NCI-H460 (cell line): ENCODE results near the gene ICA1. TPM values are rescaled to one million over a fixed set of nuclear protein-coding genes. Genes with fewer than 3 reads are reported as not detected.

Source experiments
- DNase-seq: peaks from one replicate; pipeline ENCODE4 v3.0.0-alpha.2; 2016; ENCODE audit warnings: low read depth; ENCODE audit errors: extremely low read depth
- total RNA-seq: library from RNA; depleted of rRNA; stranded (reverse); fragments of >200 nt; shearing (Covaris generic); gene quantifications from 2 replicates; pipeline ENCODE4 v1.2.3, GENCODE V29; 2014

Gene ICA1
- total RNA-seq, 1 experiment from 2014 or later = 24.1 TPM

DNA sequence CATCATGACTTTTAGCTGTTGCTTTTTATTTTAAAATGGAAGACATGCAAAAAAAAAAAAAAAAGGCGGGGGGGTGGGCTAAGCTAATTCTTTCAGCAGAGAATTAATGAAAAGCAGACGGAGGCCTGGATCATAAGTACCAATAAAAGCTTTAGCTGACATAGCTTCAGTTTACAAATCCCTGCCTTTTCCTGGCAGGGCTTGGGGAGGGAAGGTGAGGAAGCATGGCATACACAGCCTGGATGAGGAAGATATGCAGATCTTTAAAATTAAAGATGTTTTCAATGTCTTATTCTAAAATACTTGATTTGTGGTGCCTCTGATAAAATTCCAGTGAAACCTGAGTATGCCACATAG lies 57.0 kb downstream of the ICA1 start:
- no peak for DNase-seq

DNA sequence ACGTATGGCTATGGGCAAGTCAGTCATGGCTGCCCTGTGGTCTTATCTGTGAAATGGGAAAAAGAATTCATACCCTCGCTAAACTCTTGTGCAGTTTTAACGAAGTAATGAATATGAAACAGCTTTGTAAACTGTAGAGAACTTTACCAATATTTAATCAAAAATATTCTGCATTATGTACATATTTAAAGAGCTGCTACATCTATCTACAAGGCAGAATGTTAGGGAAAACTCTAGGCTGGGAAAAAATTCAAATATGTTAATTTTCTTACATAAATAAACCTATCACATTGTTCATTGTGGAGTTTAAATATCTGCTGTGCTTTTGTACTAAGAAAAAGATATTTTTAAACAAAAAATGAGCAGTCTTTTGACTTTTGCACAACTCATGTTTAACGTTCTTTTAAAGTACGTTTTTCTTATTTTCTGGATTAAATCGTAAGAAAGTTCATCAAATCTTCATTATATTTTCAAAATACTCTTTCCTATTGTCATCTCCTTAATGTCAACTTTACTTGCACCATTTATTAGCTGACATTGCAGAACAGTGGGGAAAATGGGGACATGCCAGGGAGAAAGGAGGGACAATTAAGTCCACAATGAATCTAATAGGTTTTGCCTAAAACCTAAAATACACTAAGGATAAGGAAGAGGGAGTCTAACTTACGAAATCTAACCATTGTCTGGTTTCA lies 57.5 kb downstream of the ICA1 start:
- no peak for DNase-seq

DNA sequence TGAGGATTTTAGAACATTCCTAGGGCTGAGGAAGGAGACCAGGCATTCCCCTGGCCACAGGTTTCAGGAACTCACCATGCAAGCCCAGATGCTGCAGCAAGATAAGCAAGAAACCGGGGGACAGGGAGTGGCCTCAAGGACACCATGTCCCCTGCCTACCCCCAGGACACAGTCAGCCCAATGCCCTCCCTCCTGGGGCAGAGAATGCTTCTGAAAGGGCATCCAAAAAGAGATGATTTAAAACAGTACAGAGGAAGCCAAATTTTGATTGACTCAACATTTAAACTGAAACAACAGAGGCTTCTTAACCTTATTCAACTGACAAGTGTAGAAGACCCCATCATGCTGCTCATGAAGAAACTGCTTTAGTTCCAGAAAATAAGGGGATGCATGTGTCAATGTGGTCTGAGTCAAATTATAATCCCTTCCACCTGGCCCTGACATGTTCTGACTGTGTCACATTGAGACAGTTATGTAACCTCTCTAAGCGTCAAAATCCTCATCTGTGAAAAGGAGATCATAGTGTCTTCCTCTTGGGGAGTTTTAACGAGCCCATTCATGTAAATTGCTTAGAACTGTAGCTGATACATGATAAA lies 60.0 kb downstream of the ICA1 start:
- DNase-seq = no peak

DNA sequence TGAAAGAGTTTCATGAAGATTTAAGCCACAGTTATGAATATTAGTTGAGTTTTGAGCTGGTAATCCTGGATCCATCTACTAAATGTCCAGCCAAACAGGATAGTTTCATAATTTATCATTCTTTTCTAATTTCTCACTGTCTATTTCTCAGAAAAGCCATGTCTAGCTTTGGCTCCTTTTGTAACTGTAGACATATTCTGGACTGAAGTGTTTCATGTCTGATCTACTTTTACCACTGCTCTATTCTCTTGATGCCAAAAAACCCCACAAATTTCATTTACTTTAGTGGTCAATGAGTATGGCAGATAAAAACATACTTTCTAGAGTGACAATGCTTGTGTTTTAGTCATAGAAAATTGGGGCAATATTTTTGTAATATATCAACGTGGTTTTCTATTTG lies 61.2 kb downstream of the ICA1 start:
- no peak for DNase-seq

DNA sequence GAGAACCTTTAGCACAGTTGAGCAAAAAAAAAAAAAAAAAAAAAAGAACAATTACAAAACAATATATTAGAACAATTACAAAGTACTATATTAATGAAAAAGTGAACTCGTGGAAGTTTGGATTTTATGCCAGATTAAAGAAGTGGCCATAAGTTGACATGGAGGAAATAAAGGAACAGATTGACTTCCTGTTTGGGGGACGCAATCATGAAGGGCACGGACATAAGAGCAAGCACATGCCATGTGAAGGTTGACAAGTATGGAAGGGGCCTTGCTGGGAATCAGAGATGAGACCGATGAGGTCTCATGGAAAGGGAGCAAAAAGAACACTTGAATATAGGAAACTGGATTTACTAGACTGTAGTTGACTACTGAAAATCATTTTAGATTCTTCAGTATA lies 61.7 kb downstream of the ICA1 start:
- no peak for DNase-seq

DNA sequence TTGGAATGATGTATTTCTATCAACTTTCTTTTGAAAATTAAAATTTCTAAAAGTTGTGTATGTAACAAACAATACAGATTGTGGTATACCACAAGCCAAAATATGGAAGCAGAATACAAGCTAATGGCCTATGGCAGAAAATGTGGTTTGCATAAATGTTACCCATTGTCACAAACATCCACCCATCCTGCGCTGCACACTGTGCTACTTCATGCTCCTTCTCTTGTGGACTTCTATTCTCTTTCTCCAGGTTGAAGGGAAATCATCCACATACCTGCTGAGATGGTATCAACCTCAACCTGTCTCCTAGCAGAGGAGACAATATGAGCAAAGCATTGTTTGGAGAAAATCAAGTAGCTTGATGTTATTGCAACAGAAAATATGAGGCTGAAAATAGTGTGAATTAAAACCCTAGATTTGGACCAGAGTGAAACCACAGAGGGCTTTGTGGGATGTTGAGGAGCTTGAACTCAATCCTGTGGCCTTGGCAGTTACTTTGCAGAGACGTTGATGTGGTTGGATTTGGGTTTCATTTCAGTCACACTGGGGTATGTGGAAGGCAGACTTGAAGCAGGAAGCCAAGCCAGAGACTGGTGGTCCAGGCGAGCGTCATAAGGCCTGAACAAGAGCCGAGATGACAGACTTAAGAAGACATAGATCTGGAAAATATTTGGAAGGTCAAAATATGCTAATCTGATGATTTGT lies 63.8 kb downstream of the ICA1 start:
- no peak for DNase-seq

DNA sequence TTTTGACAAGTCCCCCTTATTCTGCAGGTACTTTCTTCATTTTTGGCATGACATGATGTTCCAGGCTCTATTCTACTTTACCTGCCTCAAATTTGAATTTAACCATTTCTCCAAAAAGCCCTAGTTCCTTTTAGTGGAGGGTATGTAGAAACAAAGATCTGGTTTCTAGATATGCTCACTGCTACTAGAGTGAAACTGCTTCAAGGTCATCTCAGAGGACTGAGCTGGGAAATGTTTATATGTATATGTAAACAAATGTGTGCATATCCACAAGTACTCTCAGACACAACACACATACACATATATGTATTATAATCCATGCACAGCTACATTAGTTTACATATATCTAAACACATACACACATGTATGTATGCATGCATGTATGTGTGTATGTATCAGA lies 69.1 kb downstream of the ICA1 start:
- DNase-seq = no peak

DNA sequence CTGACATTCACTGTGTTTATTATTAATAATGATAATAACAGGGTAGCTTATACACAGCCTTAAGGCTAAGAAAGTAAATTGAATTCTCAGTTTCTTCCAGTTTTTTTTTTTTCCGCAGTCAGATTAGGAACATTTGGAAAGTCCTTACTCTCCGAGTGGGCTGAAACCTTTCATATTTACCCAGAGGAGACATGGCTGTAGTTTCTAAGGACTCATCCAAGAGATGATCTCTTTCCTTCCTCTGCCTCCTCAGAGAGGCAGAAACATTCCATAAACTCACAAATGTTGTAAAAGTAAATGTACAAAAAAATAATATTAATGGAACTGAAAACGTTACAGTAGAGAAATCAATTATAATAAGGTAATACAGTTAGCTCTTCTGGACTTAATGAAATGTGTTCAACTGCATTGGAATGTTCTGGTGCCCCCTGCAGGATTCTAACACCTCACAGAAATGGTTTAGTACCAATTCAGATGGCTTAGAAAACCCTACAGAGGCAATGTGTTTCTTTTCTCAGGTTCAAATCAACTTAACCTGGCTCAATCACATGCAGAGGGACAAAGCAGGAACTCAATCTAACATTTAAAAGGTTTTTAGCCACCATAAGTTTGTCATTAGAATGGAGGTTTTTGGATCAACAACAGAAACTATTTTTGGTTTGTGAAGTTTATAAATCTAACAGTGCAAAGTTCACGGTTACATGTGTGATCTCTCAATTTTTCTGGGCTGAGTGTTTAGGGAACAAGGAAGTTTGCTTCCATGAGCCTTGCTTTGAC lies 71.7 kb downstream of the ICA1 start:
- DNase-seq = peak; percentile 55

DNA sequence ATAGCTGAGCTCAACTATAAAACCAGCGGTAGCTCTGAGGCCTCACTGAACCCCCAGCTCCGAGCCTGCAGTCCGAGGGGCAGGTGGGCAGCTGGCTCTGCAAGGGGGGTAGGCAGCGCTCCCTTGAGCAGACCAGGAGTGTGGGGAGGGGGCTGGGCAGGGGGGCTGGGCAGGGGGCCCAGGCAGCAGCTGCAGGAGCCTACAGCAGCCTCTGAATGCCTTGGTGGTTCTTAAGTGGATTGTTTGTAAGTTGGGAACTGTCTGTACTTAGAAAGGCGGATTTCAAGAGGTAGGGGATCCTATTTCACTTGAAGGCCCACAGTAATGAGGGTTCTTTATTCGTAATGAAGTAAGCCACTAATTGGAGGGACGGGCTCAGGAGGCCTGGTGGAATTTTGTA lies 72.3 kb downstream of the ICA1 start:
- DNase-seq = no peak

DNA sequence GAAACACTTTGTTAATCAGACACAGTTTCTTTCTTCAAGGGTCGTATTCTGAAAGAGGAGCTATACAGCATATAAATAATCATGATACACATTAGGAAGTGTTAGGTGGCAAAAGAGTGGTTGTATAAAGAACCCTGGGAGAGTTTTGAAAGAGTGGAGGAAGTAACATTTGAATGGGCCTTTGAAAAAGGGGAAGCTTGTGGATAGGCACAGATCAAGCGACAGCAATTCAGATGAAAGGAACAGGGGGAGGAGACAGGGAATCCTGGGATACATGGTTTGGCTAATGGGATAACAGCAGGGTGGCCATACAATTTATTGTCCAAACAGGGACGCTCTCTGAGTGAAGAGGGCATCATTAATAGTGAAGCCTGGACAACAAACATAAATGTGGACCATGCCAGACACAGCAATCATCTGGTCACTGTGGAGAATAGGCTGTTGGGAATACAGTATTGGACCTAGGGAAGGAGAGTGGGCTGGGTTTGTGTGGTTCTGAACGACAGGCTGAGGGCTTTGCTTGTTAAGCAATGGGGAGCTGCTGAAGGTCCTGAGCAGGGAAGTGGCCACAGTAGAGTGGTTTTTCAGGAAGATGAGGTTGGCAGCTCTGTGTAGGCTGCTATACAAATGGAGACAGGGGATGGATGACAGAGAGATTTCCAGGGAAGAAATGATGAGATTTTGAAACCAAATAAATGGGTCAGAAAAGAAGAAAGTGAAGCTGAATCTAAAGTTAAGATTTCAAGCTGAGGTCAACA lies 75.9 kb downstream of the ICA1 start:
- no peak for DNase-seq

DNA sequence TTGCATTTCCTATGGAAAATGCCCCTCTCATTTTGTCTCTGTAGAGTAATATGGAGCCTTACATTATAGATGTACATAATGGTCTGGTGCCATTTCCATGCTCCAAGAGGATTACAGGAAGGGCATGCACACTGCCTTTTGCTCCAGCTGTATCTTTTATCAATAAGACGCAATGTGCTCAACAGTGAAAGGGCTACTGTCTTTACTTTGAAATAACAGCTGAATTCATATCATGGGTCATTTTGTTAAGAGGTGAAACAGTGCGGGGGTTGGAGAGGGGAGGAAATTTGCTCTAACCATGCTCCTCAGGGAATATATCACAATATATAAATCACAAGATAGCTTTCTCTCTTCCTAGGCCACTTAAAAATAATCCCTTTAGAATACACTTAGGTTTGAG lies 77.7 kb downstream of the ICA1 start:
- no peak for DNase-seq

DNA sequence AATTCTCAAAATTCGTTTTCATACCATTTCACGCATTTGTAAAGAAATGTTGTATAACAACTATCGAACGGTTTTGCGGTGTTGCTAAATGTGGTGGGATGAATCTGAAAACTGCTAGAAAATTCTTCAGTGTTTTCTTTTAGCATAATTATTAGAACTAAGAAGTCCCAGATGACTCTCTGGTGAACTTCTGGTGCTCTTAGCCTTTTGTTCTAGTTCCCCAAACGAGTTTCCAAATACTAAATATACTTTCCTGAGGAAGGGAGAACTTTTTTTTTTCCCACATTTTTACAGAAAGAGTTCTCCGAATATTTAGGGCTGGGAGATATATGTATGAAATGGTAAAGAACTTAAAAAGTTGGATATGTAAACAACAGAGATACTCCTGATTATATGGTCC lies 82.5 kb downstream of the ICA1 start:
- DNase-seq = no peak

DNA sequence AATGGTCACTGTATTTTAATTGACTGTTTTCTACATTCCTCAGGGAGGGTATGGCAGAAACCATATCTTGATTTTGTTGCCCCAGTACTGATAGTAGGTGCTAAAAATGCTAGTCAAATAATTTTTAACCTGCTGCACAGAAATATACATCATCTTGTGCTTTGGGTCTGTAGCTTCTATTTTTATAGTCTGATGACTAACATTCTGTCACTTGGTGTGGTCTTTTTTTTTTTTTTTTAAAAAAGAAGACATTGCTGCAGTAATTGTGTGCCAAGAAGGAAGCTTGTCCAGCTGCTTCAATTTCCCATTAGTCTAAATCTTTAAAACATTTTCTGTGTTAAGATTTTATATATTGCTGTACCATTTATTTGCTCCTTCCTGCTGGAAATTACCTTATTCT lies 83.6 kb downstream of the ICA1 start:
- DNase-seq = no peak

DNA sequence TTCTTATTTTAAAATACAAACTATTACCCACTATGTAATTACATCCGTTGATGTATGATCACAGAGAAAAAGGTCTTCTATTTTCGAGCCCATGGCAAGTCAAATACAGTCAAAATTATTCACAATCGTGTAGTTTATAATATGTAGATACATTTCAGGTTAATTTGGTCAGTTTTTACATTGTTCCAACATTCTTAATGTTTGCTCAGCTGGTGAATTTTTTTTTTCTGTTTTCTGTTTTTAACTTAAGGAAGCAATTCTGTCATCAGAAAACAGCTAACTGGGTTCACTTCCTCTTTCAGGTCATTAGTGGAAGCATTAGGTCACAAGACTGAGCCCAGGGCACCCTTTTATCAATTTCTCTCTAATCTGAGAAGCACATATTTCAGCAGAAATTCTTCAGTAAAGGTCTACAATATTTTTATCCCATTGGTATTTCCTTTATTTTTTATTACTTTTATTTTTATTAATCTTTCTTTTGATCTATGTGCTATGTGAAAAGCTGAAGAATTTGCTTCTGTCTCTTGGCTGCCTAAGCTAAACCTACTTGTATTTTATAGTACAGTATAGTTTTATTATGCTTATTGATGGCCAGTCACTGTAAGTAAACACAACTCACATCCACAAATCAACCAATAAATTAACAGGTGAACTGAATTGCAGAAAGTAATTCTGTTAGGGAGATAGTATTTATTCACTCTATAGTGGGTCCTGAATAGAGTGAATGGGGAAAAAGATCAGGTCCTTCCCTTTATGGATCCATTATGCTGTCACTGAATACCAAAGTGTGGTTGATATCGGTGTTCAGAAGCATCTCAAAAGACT lies 84.6 kb downstream of the ICA1 start:
- no peak for DNase-seq

DNA sequence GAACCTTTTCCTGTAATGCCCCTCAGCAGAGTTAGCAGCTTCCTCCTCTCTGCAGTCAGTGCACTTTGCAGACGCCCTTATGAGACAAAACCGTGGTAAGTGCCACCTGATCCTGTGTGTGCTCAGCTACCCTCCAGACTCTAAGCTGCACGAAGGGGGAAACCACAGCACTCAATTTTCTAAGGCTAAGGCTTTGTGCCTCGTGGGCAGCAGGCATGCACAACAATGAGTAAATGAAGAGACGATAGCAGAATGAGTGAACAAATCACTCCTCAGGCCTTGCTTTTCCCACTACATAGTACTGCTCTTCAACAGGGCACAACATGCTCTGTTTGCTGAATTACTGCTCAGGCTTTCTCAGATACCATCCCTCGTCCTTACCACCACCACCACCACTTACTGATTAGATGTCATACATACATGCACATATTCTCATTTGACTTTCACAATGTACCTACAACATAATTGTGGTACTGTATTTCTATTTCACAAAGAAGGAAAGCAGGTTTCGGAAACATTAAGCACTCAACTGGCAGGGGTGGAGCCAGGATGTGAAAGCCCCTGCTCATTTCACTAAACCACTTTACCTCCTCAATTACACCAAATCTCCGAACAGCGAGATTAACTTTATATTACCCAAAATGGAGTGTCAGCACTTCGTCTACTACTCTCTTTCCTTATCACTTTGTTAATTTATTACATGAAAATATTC lies 85.4 kb downstream of the ICA1 start:
- no peak for DNase-seq

DNA sequence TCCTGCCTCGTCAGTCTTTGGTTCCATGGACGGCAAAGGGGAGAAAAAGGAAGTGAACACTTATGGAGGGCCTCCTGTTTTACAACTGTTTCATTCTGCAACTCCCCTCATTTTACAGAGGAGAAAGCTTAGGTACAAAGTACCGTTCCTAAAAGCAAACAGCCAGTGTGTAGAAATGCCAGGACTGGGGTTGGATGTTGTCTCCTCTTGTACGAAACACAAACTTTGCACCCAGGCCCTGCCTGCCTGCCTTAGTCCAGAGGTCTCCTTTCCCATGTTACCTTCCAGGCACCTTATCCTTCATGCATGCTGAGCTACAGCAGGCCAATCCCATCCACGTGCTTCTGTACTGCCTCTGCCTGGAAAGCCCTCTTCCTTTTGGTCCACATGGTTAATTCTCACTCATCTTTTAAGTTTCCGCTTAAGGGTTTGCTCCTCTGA lies 86.0 kb downstream of the ICA1 start:
- no peak for DNase-seq

DNA sequence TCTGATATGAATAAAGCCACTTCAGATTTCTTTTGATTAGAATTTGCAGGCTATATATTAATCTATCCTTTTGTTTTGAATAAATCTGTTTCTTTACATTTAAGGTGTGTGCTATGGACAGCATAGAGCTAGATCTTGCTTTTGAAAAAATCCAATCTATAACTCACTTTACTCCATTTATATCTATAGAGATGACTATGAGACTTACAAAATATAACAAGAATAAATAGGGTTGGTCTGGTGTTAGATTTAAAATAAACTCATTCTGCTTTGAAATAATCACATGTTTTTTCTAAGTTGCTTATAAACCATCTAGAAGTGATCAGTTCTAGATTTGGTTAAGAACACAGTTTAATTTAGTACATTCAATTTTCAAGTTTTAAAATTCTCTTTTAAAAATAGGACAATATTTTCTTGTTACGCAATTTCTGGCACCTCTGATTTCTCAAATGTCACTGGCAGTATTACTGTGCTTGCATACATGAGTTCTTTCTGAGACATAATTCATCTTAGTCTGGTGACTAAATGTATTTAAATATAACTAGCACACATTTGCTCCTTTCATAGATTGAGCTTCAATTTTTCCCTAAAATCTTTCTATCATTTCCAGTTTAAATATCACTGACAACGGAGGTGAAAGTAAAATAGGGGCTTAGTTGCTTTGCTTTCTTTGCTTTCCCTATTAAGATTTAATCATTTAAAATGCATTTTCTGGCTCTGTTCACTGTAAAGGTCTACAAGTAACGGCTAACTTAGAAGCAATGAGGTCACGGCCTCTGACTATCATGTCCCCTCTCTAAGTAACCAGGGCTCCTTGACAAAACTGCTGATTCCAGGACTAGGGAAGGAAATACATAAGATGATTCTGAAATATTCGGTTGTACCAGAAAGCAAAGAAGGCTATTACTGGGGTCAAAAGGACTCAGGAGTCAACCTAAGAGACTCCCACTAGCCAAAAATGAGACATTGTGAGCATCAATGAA lies 89.3 kb downstream of the ICA1 start:
- DNase-seq = no peak

DNA sequence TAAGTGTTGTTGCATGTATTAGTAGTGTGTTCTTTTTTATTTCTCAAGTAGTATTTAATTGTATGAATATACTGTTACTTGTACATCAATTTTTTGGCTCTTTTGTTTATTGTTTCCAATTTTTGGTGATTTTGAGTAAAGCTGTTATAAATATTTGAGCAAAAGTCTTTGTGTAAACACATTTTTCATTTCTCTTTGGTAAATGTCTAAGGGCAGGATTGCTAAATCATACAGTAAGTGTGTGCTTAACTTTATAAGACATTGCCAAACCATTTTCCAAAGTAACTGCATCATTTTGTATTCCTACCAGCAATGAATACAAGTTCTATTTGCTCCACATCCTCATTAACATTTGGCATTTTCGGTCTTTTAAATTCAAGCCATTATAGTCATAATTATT lies 92.8 kb downstream of the ICA1 start:
- DNase-seq = no peak
